Measurements from ENCODE around the gene CDH4.

CDH4 gene

GRCh38 chr20:61664556-61665320, 412.7 kb downstream of the CDH4 start:
- no peaks in the 10 kb centered on the region for H3K27me3 ChIP-seq (ENCODE audit: control insufficient read depth in 2 of 2, insufficient read depth in 2 of 2, low read length in 2 of 2)
- H3K9ac ChIP-seq (ENCODE audit: low read depth in 1 of 2, low read length in 2 of 2): no peak overlapping the region
- H3K27ac ChIP-seq (ENCODE audit: low read depth in 2 of 2, low read length in 2 of 2): no peak overlapping the region
- H3K9me3 ChIP-seq (ENCODE audit: control insufficient read depth in 2 of 2, low read length in 2 of 2): no peaks in the 10 kb centered on the region
- no peak overlapping the region for H3K4me3 ChIP-seq (ENCODE audit: low read length in 2 of 2)
- no peaks in the 10 kb centered on the region for H3K4me1 ChIP-seq (ENCODE audit: control insufficient read depth in 2 of 2, insufficient read depth in 2 of 2, low read length in 2 of 2)
- H3K36me3 ChIP-seq (ENCODE audit: control insufficient read depth in 2 of 2, insufficient read depth in 2 of 2, low read length in 2 of 2): no peaks in the 10 kb centered on the region

- Histone ChIP-seq H3K4me1 (ENCODE audit: control insufficient read depth in 2 of 2, insufficient read depth in 2 of 2, low read length in 2 of 2) (no peaks in the 10 kb centered on the region), H3K9ac (ENCODE audit: low read depth in 1 of 2, low read length in 2 of 2) (no peak overlapping the region), H3K27me3 (ENCODE audit: control insufficient read depth in 2 of 2, insufficient read depth in 2 of 2, low read length in 2 of 2) (no peaks in the 10 kb centered on the region), H3K36me3 (ENCODE audit: control insufficient read depth in 2 of 2, insufficient read depth in 2 of 2, low read length in 2 of 2) (no peaks in the 10 kb centered on the region), H3K4me3 (ENCODE audit: low read length in 2 of 2) (no peak overlapping the region), H3K27ac (ENCODE audit: low read depth in 2 of 2, low read length in 2 of 2) (no peak overlapping the region), H3K9me3 (ENCODE audit: control insufficient read depth in 2 of 2, low read length in 2 of 2) (no peaks in the 10 kb centered on the region)
These were observed 413.7 kb downstream of the CDH4 start for GRCh38 chr20:61665528-61666470.

GRCh38 chr20:61666471-61666832, 414.4 kb downstream of the CDH4 start:
- H3K27ac ChIP-seq (ENCODE audit: low read depth in 2 of 2, low read length in 2 of 2): no peak overlapping the region
- no peaks in the 10 kb centered on the region for H3K36me3 ChIP-seq (ENCODE audit: control insufficient read depth in 2 of 2, insufficient read depth in 2 of 2, low read length in 2 of 2)
- H3K4me3 ChIP-seq (ENCODE audit: low read length in 2 of 2): no peak overlapping the region
- no peaks in the 10 kb centered on the region for H3K9me3 ChIP-seq (ENCODE audit: control insufficient read depth in 2 of 2, low read length in 2 of 2)
- no peaks in the 10 kb centered on the region for H3K4me1 ChIP-seq (ENCODE audit: control insufficient read depth in 2 of 2, insufficient read depth in 2 of 2, low read length in 2 of 2)
- H3K9ac ChIP-seq (ENCODE audit: low read depth in 1 of 2, low read length in 2 of 2): no peak overlapping the region
- H3K27me3 ChIP-seq (ENCODE audit: control insufficient read depth in 2 of 2, insufficient read depth in 2 of 2, low read length in 2 of 2): no peaks in the 10 kb centered on the region

GRCh38 chr20:61667056-61667792, 415.2 kb downstream of the CDH4 start:
- Histone ChIP-seq H3K27me3 (ENCODE audit: control insufficient read depth in 2 of 2, insufficient read depth in 2 of 2, low read length in 2 of 2) (no peaks in the 10 kb centered on the region), H3K27ac (ENCODE audit: low read depth in 2 of 2, low read length in 2 of 2) (no peak overlapping the region), H3K9ac (ENCODE audit: low read depth in 1 of 2, low read length in 2 of 2) (no peak overlapping the region), H3K4me1 (ENCODE audit: control insufficient read depth in 2 of 2, insufficient read depth in 2 of 2, low read length in 2 of 2) (no peaks in the 10 kb centered on the region), H3K4me3 (ENCODE audit: low read length in 2 of 2) (no peak overlapping the region), H3K36me3 (ENCODE audit: control insufficient read depth in 2 of 2, insufficient read depth in 2 of 2, low read length in 2 of 2) (no peaks in the 10 kb centered on the region), H3K9me3 (ENCODE audit: control insufficient read depth in 2 of 2, low read length in 2 of 2) (no peaks in the 10 kb centered on the region)

- no peaks in the 10 kb centered on the region for H3K9me3 ChIP-seq (ENCODE audit: control insufficient read depth in 2 of 2, low read length in 2 of 2)
- H3K27ac ChIP-seq (ENCODE audit: low read depth in 2 of 2, low read length in 2 of 2): no peak overlapping the region
- no peak overlapping the region for H3K4me3 ChIP-seq (ENCODE audit: low read length in 2 of 2)
- H3K4me1 ChIP-seq (ENCODE audit: control insufficient read depth in 2 of 2, insufficient read depth in 2 of 2, low read length in 2 of 2): no peaks in the 10 kb centered on the region
- no peaks in the 10 kb centered on the region for H3K27me3 ChIP-seq (ENCODE audit: control insufficient read depth in 2 of 2, insufficient read depth in 2 of 2, low read length in 2 of 2)
- H3K9ac ChIP-seq (ENCODE audit: low read depth in 1 of 2, low read length in 2 of 2): no peak overlapping the region
- no peaks in the 10 kb centered on the region for H3K36me3 ChIP-seq (ENCODE audit: control insufficient read depth in 2 of 2, insufficient read depth in 2 of 2, low read length in 2 of 2)
These were observed 416.1 kb downstream of the CDH4 start for GRCh38 chr20:61668065-61668650.

GRCh38 chr20:61668771-61669503, 416.9 kb downstream of the CDH4 start:
- Histone ChIP-seq H3K36me3 (ENCODE audit: control insufficient read depth in 2 of 2, insufficient read depth in 2 of 2, low read length in 2 of 2) (no peaks in the 10 kb centered on the region), H3K9me3 (ENCODE audit: control insufficient read depth in 2 of 2, low read length in 2 of 2) (no peaks in the 10 kb centered on the region), H3K9ac (ENCODE audit: low read depth in 1 of 2, low read length in 2 of 2) (no peak overlapping the region), H3K27me3 (ENCODE audit: control insufficient read depth in 2 of 2, insufficient read depth in 2 of 2, low read length in 2 of 2) (no peaks in the 10 kb centered on the region), H3K4me3 (ENCODE audit: low read length in 2 of 2) (no peak overlapping the region), H3K27ac (ENCODE audit: low read depth in 2 of 2, low read length in 2 of 2) (no peak overlapping the region), H3K4me1 (ENCODE audit: control insufficient read depth in 2 of 2, insufficient read depth in 2 of 2, low read length in 2 of 2) (no peaks in the 10 kb centered on the region)

GRCh38 chr20:61670274-61670673, 418.2 kb downstream of the CDH4 start:
- Histone ChIP-seq H3K4me3 (ENCODE audit: low read length in 2 of 2) (no peak overlapping the region), H3K9me3 (ENCODE audit: control insufficient read depth in 2 of 2, low read length in 2 of 2) (no peaks in the 10 kb centered on the region), H3K36me3 (ENCODE audit: control insufficient read depth in 2 of 2, insufficient read depth in 2 of 2, low read length in 2 of 2) (no peaks in the 10 kb centered on the region), H3K27ac (ENCODE audit: low read depth in 2 of 2, low read length in 2 of 2) (no peak overlapping the region), H3K9ac (ENCODE audit: low read depth in 1 of 2, low read length in 2 of 2) (no peak overlapping the region), H3K4me1 (ENCODE audit: control insufficient read depth in 2 of 2, insufficient read depth in 2 of 2, low read length in 2 of 2) (no peaks in the 10 kb centered on the region), H3K27me3 (ENCODE audit: control insufficient read depth in 2 of 2, insufficient read depth in 2 of 2, low read length in 2 of 2) (no peaks in the 10 kb centered on the region)

GRCh38 chr20:61671559-61671958, 419.5 kb downstream of the CDH4 start:
- no peaks in the 10 kb centered on the region for H3K4me1 ChIP-seq (ENCODE audit: control insufficient read depth in 2 of 2, insufficient read depth in 2 of 2, low read length in 2 of 2)
- no peaks in the 10 kb centered on the region for H3K9me3 ChIP-seq (ENCODE audit: control insufficient read depth in 2 of 2, low read length in 2 of 2)
- H3K27ac ChIP-seq (ENCODE audit: low read depth in 2 of 2, low read length in 2 of 2): no peak overlapping the region
- no peaks in the 10 kb centered on the region for H3K27me3 ChIP-seq (ENCODE audit: control insufficient read depth in 2 of 2, insufficient read depth in 2 of 2, low read length in 2 of 2)
- no peaks in the 10 kb centered on the region for H3K36me3 ChIP-seq (ENCODE audit: control insufficient read depth in 2 of 2, insufficient read depth in 2 of 2, low read length in 2 of 2)
- no peak overlapping the region for H3K4me3 ChIP-seq (ENCODE audit: low read length in 2 of 2)
- no peak overlapping the region for H3K9ac ChIP-seq (ENCODE audit: low read depth in 1 of 2, low read length in 2 of 2)

- Histone ChIP-seq H3K4me1 (ENCODE audit: control insufficient read depth in 2 of 2, insufficient read depth in 2 of 2, low read length in 2 of 2) (no peaks in the 10 kb centered on the region), H3K4me3 (ENCODE audit: low read length in 2 of 2) (no peak overlapping the region), H3K36me3 (ENCODE audit: control insufficient read depth in 2 of 2, insufficient read depth in 2 of 2, low read length in 2 of 2) (no peaks in the 10 kb centered on the region), H3K9me3 (ENCODE audit: control insufficient read depth in 2 of 2, low read length in 2 of 2) (no peaks in the 10 kb centered on the region), H3K27me3 (ENCODE audit: control insufficient read depth in 2 of 2, insufficient read depth in 2 of 2, low read length in 2 of 2) (no peaks in the 10 kb centered on the region), H3K9ac (ENCODE audit: low read depth in 1 of 2, low read length in 2 of 2) (no peak overlapping the region), H3K27ac (ENCODE audit: low read depth in 2 of 2, low read length in 2 of 2) (no peak overlapping the region)
These were observed 421.2 kb downstream of the CDH4 start for GRCh38 chr20:61673152-61673847.

Measured in mucosa of rectum (tissue), 2 donors.